ENCODE data around the gene CEND1.

Gene CEND1

DNA sequence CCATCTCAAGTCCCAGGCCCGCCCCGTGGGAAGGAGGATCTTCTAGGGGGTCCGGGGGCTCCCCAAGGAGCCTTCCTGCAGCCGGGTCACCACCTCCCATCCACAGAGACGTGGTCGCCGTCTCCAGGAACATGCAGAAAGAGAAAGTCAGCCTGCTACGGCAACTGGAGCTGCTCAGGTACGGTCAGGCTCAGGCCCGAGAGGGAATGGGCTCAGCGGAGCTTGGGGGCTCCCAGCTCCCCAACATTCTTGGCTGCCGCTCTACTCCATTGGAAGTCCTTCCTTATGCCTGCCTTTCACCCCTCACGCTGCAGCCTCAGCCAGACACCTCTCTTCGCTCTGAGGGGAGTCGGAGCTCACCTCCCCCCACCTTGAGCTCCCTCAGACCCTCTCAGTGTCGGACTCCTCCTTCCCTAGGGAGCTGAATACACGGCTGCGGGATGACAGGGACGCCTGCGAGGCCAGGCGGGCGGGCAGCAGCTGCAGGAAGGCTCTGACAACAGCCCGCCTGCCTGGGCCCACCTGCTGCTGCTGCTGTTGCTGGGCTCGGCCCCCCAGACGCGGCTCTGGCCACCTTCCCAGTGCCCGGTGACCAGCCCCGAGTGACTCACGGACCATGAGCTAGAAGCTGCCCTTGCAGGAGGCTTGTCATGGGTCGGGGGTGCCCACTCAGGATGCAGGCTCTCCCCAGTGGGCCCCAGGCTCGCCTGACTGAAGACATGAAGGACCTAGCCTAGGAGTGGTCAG lies 41.4 kb upstream of the CEND1 start:
- no peak overlapping the region for H3K27ac Mint-ChIP-seq
- CTCF ChIA-PET: interaction anchor here (1.4 to 3.3 kb wide), 2 partner anchors 10 to 17 kb away, joined by 3 to 9 read pairs; no protein-coding TSS in a partner anchor
- peaks cover 74% of the 10 kb centered on the region for H3K27me3 Mint-ChIP-seq
- peak overlapping the region; percentile 35 for H3K4me3 Mint-ChIP-seq
- no peaks in the 10 kb centered on the region for H3K9me3 Mint-ChIP-seq
- peaks cover 5% of the 10 kb centered on the region for H3K36me3 Mint-ChIP-seq
- no peak for DNase-seq
- peaks cover 48% of the 10 kb centered on the region for H3K4me1 Mint-ChIP-seq

DNA sequence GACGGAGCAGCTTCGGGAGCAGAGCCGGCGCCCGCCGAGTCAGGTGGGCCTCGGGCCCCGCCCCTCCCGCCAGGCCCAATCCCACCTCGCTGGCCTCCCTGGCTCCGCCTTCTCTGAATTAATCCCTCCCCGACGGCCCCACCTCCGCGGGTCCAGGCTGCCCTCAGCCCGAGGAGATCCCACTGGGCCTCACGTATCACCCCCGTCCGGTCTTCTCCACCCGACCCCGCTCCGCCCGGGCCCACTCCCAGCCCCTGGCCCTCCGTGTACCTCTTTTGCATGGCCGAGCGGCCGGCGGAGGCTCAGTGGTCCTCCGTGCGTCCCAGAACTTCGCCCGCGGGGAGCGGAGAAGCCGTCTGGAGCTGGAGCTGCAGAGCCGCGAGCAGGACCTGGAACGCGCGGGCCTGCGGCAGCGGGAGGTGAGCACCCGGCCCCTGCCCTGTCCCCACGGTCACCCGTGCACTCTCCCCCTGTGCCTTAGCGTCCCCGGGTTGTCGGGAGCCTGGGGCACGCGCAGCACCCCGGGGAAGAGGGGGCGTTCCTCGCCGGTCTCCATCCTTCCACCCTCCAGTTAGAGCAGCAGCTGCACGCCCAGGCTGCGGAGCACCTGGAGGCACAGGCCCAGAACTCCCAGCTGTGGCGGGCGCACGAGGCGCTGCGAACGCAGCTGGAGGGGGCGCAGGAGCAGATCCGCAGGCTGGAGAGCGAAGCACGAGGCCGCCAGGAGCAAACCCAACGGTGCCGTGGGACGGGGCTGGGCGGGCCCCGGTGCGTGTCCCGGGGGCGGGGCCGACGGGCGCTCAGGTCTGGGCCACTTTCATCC lies 40.6 kb upstream of the CEND1 start:
- CTCF ChIA-PET: interaction anchor here (1.4 to 3.3 kb wide), 2 partner anchors 11 to 17 kb away, joined by 3 to 9 read pairs; no protein-coding TSS in a partner anchor
- H3K27me3 Mint-ChIP-seq: peaks cover 74% of the 10 kb centered on the region
- H3K4me1 Mint-ChIP-seq: peaks cover 50% of the 10 kb centered on the region
- H3K27ac Mint-ChIP-seq: no peak overlapping the region
- no peaks in the 10 kb centered on the region for H3K9me3 Mint-ChIP-seq
- H3K36me3 Mint-ChIP-seq: peaks cover 4% of the 10 kb centered on the region
- peak overlapping the region; percentile 48 for H3K4me3 Mint-ChIP-seq
- peak; percentile 75 for DNase-seq

DNA sequence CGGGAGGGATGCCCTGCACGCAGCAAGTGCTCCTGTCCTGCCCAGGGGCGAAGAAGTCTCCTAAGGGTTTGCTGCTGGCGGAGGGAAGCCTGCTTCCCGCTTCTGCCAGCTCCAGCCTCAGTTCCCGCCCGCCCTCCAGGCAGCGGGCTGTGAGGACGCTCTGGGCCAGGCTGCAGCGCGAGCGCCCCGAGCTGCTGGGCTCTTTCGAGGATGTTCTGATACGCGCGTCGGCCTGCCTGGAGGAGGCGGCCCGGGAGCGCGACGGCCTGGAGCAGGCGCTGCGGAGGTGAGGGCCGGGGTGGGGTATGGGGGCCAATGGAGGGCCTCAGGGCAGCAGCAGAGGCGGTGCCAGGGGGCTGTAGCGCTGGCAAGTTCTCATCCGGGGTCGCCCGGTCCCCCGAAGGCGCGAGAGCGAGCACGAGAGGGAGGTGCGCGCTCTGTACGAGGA lies 40.0 kb upstream of the CEND1 start:
- CTCF ChIA-PET: interaction anchor here (3.3 kb wide), 1 partner anchor 11 kb away, joined by 9 read pairs; no protein-coding TSS in a partner anchor
- H3K4me1 Mint-ChIP-seq: peaks cover 55% of the 10 kb centered on the region
- H3K36me3 Mint-ChIP-seq: peaks cover 8% of the 10 kb centered on the region
- peak overlapping the region; percentile 48 for H3K4me3 Mint-ChIP-seq
- no peak overlapping the region for H3K27ac Mint-ChIP-seq
- DNase-seq: no peak
- no peaks in the 10 kb centered on the region for H3K9me3 Mint-ChIP-seq
- peaks cover 68% of the 10 kb centered on the region for H3K27me3 Mint-ChIP-seq

DNA sequence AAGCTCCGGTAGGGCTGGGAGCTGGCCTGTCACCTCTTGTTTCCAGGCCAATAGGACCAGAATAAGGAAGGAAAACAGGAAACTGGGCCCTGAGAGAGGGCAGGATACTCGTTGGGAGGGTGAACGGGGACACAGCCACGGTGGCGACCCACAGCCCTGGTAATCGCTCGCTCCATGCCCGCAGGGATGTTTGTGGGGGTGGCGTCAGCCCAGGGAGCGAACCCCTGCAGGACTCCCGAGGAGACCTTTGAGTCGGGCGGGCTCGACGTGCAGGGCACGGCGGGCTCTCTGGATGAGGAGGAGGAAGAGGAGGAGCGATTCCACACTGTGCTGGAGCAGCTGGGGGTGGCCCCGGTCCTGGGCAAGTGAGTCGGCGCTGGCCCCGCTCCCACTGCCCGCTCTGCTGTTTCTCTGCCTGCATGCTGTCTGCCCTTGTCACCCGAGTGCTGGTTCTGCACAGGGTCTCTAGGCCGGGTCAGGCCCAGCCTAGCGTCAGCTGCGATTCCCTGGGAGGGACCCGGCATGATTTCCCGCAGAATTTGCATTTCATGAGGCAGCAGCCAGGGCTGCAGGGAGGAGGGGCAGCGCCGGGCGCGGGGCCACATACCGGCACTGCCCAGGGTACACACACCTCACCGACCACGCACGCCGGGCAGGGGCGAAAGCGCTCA lies 39.4 kb upstream of the CEND1 start:
- CTCF ChIA-PET: interaction anchor here (3.3 kb wide), 1 partner anchor 12 kb away, joined by 9 read pairs; no protein-coding TSS in a partner anchor
- Mint-ChIP-seq H3K36me3 (peaks cover 10% of the 10 kb centered on the region), H3K27ac (no peak overlapping the region), H3K4me1 (peaks cover 55% of the 10 kb centered on the region), H3K9me3 (no peaks in the 10 kb centered on the region), H3K27me3 (peaks cover 63% of the 10 kb centered on the region), H3K4me3 (peak overlapping the region; percentile 41)
- no peak for DNase-seq

DNA sequence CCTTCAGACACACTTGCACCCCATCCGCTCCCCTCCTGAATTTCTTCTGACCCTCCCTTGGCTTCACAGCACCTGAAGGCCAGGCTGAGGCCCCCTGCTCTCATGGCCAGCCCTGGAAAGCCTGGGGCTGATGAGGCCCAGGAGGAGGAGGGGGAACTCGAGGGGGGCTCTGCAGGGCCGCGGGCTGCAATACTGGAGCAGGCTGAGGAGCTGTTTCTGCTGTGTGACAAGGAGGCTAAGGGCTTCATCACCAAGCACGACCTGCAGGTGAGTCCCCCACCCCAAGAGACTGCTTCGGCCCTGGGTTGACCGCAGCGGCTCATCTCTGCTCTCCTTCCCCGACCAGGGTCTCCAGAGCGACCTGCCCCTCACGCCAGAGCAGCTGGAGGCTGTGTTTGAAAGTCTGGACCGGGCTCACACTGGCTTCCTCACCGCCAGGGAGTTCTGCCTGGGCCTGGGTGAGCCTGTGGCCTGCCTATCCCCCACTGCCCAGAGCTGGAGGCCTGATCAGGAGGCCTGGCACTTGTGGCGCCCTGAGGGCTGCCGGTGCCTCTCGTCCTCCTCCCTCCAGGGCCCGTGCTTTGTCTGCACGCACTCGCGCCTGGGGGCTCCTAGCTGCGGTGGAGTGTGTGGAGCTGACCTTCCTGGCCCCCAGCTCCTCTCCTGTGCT lies 38.8 kb upstream of the CEND1 start:
- no peak overlapping the region for H3K27ac Mint-ChIP-seq
- H3K4me3 Mint-ChIP-seq: peak overlapping the region; percentile 79
- no peaks in the 10 kb centered on the region for H3K9me3 Mint-ChIP-seq
- CTCF ChIA-PET: interaction anchor here (3.3 kb wide), 1 partner anchor 12 kb away, joined by 9 read pairs; no protein-coding TSS in a partner anchor
- peaks cover 49% of the 10 kb centered on the region for H3K4me1 Mint-ChIP-seq
- no peak for DNase-seq
- H3K27me3 Mint-ChIP-seq: peaks cover 56% of the 10 kb centered on the region
- peaks cover 13% of the 10 kb centered on the region for H3K36me3 Mint-ChIP-seq

DNA sequence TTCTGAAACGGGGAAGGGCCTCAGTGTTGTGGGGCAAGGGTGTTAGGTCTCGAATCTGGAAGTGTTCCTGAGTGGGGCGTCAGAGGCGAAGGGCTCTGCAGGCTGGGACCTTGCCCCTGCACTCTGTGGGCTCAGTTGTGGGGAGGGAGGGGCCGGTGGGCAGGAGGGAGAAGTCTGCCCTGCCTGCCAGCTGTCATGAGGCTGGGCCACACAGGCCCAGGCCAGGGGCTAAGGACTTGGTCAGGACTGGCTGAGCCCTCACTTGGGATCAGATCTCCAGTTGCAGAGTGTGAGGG lies 38.0 kb upstream of the CEND1 start, which contains the start of gene CRACR2B:
Gene CRACR2B, plus strand, starts transcription at position 23 of the 296 bp plus-strand sequence. CDS start 689 bp downstream, outside the sequence.
- Mint-ChIP-seq H3K4me1 (peaks cover 49% of the 10 kb centered on the region), H3K27ac (peak within 1 kb of the TSS; percentile 76), H3K9me3 (no peaks in the 10 kb centered on the region), H3K36me3 (peaks cover 13% of the 10 kb centered on the region), H3K27me3 (peaks cover 53% of the 10 kb centered on the region), H3K4me3 (peak within 1 kb of the TSS; percentile 79)
- no peak for DNase-seq
- CTCF ChIA-PET: no interaction called here

DNA sequence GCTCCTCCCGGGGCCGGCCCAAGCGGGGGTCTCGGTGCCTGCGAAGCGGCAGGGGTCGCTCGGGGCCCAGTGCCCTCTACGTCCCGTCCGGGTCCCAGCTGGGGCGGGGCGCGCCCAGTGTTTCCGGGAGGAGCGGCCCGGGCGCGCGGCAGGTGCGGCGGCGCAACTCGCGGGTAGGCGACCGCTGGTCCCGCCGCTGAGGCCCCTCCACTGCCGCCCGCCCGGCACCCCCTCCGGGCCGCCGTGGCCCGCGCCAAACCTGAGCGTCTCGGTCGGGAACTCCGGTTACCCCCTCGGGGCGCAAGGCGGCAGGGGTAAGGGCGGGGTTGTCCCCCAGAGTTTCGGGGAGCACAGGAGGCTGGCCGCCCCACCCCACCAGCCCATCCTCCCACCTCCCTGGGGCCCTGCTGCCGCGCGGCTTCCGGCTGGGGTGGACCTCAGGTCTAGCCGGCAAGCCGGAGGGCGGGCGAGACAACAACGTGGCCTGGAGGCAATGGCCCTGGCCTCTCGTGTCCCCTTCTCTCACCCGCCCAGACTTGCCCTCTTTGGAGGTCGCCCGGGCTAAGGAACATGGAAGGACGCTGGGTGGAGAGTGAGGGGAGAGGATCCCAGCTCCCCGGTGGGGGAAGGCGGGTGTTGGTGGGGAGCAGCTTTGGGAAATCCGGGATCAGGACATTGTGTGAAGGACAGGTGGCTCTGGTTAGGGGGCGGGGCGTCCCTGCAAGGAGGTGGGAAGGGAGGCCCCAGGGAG lies 37.4 kb upstream of the CEND1 start:
- H3K4me1 Mint-ChIP-seq: peaks cover 49% of the 10 kb centered on the region
- DNase-seq: peak; percentile 66
- peaks cover 13% of the 10 kb centered on the region for H3K36me3 Mint-ChIP-seq
- peak overlapping the region; percentile 72 for H3K27ac Mint-ChIP-seq
- peaks cover 51% of the 10 kb centered on the region for H3K27me3 Mint-ChIP-seq
- H3K9me3 Mint-ChIP-seq: no peaks in the 10 kb centered on the region
- H3K4me3 Mint-ChIP-seq: peak overlapping the region; percentile 79
- CTCF ChIA-PET: no interaction called here

DNA sequence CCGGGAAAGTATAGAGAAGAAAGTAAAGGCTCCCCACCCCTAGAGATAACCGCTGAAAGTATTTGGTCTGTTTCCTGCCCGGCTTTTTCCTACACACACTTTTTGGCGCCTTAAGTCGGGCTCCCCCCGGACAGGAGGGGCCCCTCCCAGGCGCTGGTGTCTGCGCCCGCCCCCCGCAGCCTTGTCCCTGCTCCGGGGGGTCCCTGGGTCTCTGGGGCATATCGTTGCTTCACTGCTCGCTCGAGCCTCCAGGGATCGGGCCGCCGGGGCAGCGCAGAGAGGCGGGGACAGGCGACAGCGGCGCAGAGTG lies 36.9 kb upstream of the CEND1 start:
- Mint-ChIP-seq H3K4me1 (peaks cover 44% of the 10 kb centered on the region), H3K27me3 (peaks cover 45% of the 10 kb centered on the region), H3K9me3 (no peaks in the 10 kb centered on the region), H3K4me3 (peak overlapping the region; percentile 78), H3K36me3 (peaks cover 13% of the 10 kb centered on the region), H3K27ac (peak overlapping the region; percentile 76)
- CTCF ChIA-PET: no interaction called here
- DNase-seq: no peak

DNA sequence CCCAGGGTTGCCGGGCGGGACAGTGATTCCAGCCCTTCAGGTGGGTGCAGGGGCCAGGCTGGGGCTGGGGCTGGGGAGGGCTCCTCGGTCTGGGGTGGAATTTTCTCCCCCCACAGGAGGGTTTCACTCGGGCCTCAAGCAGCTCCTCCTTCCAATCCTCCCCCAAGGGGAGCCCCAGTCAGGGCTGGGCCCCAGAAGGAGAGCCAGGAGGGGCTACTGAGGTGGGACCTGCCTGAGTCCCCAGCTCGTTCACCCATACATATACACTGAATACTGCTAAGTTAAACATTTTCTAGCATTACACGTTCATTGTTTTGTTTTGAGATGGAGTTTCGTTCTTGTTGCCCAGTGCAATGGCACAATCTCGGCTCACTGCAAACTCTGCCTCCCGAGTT lies 36.3 kb upstream of the CEND1 start:
- peak overlapping the region; percentile 78 for H3K4me3 Mint-ChIP-seq
- no peaks in the 10 kb centered on the region for H3K9me3 Mint-ChIP-seq
- peaks cover 40% of the 10 kb centered on the region for H3K27me3 Mint-ChIP-seq
- peak overlapping the region; percentile 76 for H3K27ac Mint-ChIP-seq
- H3K4me1 Mint-ChIP-seq: peaks cover 40% of the 10 kb centered on the region
- peaks cover 13% of the 10 kb centered on the region for H3K36me3 Mint-ChIP-seq
- DNase-seq: no peak
- CTCF ChIA-PET: no interaction called here

DNA sequence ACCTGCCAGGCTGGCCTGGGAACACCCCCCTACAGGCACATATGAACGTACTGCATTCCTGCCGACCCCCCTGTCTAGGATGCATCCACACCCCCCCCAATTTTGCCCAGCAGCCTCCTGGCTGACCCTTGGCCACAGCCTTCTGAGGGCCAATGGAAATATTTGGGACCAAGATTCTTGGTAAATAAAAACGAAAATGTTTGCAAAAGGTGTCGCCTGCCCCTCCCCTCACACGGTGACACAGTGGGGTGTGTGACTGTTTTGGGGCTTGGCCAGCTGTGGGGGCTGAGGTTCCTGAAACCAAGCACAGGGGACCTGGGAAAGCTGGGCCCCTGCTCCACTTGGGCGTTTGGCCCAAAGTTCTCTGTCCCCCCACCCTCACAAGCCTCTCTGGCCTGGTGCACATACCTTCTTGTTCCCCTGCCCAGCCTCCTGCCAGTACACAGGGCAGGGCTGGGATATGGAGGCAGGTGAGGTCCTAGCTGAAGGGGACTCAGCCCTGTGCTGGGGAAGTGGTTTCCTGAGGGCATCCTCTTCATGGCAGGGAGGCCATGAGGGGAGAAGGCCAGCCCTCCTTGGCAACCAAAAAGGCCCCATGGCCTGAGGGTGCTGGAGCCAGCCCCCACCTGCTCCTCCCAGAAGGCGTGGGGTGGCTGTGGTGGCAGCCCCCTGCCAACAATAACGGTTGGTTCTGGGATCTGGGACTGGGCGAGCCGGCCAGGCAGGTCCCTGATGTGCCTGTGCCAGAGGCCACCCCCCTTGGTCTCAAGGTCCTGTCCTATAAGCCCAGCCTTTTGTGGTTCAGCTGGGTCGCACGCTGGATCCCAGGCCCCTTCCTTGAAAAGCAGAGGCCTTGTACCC lies 35.7 kb upstream of the CEND1 start:
- CTCF ChIA-PET: no interaction called here
- no peak for DNase-seq
- Mint-ChIP-seq H3K27me3 (peaks cover 33% of the 10 kb centered on the region), H3K27ac (no peak overlapping the region), H3K4me3 (no peak overlapping the region), H3K36me3 (peaks cover 13% of the 10 kb centered on the region), H3K9me3 (no peaks in the 10 kb centered on the region), H3K4me1 (peaks cover 45% of the 10 kb centered on the region)

DNA sequence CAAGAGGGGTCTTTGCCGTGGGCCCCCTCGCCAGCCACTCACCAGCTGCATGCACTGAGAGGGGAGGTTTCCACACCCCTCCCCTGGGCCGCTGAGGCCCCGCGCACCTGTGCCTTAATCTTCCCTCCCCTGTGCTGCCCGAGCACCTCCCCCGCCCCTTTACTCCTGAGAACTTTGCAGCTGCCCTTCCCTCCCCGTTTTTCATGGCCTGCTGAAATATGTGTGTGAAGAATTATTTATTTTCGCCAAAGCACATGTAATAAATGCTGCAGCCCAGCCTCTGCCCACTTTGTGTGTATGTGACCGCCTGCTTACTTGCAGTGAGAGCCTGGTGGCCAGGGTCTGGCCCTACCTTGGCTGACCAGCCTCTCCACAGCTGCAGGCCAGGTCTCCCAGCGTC lies 35.1 kb upstream of the CEND1 start:
- H3K4me3 Mint-ChIP-seq: no peak overlapping the region
- DNase-seq: no peak
- peaks cover 13% of the 10 kb centered on the region for H3K36me3 Mint-ChIP-seq
- no peaks in the 10 kb centered on the region for H3K9me3 Mint-ChIP-seq
- peaks cover 46% of the 10 kb centered on the region for H3K4me1 Mint-ChIP-seq
- CTCF ChIA-PET: no interaction called here
- H3K27ac Mint-ChIP-seq: no peak overlapping the region
- peaks cover 27% of the 10 kb centered on the region for H3K27me3 Mint-ChIP-seq

DNA sequence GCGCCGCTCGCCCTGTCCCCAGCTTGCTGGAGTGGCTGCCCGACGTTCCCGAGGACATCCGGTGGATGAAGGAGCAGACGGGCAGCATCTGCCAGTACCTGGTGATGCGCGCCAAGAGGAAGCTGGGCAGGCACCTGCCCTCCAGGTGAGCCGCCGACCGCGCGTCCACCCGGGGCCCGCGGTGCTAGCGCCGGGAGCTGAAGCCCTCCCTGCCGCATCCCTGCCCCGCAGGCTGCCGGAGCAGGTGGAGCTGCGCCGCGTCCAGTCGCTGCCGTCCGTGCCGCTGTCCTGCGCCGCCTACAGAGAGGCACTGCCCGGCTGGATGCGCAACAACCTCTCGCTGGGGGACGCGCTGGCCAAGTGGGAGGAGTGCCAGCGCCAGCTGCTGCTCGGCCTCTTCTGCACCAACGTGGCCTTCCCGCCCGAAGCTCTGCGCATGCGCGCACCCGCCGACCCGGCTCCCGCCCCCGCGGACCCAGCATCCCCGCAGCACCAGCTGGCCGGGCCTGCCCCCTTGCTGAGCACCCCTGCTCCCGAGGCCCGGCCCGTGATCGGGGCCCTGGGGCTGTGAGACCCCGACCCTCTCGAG lies 34.5 kb upstream of the CEND1 start:
- no peak for DNase-seq

More for the DNA sequence above, 34.5 kb upstream of the CEND1 start:
- no peak overlapping the region for H3K27ac Mint-ChIP-seq
- peaks cover 21% of the 10 kb centered on the region for H3K27me3 Mint-ChIP-seq
- peaks cover 41% of the 10 kb centered on the region for H3K4me1 Mint-ChIP-seq
- H3K36me3 Mint-ChIP-seq: peaks cover 11% of the 10 kb centered on the region
- H3K9me3 Mint-ChIP-seq: no peaks in the 10 kb centered on the region
- H3K4me3 Mint-ChIP-seq: no peak overlapping the region
- CTCF ChIA-PET: no interaction called here

Measured in activated naive CD4-positive, alpha-beta T cell treated with anti-CD3 and anti-CD28 coated beads, Interleukin-2, amount 10 ng/mL, durations not matched to agents 7 days and 5 days (primary cell).